Neuronal stem cell (in vitro differentiated cells): ENCODE data around the gene SLC22A23.

Source experiments
- DNase-seq: peaks from one replicate; pipeline ENCODE4 v3.0.0-alpha.2; 2013; ENCODE audit warnings: low spot score
- H2AFZ ChIP-seq: one replicate; pipeline ENCODE4 v1.6.1; 2013; ENCODE audit warnings: mild to moderate bottlenecking, low read length, inconsistent platforms
- H2AK5ac ChIP-seq: 2 replicates; pipeline ENCODE4 v1.6.1; 2013; ENCODE audit warnings: low read depth, mild to moderate bottlenecking, inconsistent platforms, low read length, moderate library complexity, mixed read lengths
- H2BK120ac ChIP-seq: 2 replicates; pipeline ENCODE4 v1.6.1; 2013; ENCODE audit warnings: low read depth, mild to moderate bottlenecking, inconsistent platforms, low read length, moderate library complexity, mixed read lengths
- H2BK12ac ChIP-seq: one replicate; pipeline ENCODE4 v1.6.1; 2013; ENCODE audit warnings: low read length, inconsistent platforms
- H2BK15ac ChIP-seq: 2 replicates; pipeline ENCODE4 v1.6.1; 2013; ENCODE audit warnings: mild to moderate bottlenecking, low read length, inconsistent platforms, mixed read lengths
- H2BK5ac ChIP-seq: one replicate; pipeline ENCODE4 v1.6.1; 2013; ENCODE audit warnings: inconsistent platforms, mild to moderate bottlenecking, low read length, moderate library complexity
- H3K14ac ChIP-seq: one replicate; pipeline ENCODE4 v1.6.1; 2013; ENCODE audit warnings: low read length, inconsistent platforms
- H3K18ac ChIP-seq: 2 replicates; pipeline ENCODE4 v1.6.1; 2013; ENCODE audit warnings: low read length, inconsistent platforms
- H3K23ac ChIP-seq: 2 replicates; pipeline ENCODE4 v1.6.1; 2013; ENCODE audit warnings: low read depth, mild to moderate bottlenecking, mixed read lengths, low read length, inconsistent platforms; ENCODE audit not compliant: poor library complexity
- H3K27ac ChIP-seq: replicated peaks from 3 replicates; pipeline ENCODE4 v1.5.1; 2013; ENCODE audit warnings: low read length, inconsistent platforms
- H3K27me3 ChIP-seq, 3 experiments: 2 replicates each; pipeline ENCODE4 v1.6.1; 2013; ENCODE audit warnings: low read length in 3 of 3, mild to moderate bottlenecking in 2 of 3, inconsistent platforms in 1 of 3, low read depth in 1 of 3, mixed read lengths in 1 of 3, moderate library complexity in 1 of 3; ENCODE audit not compliant: control insufficient read depth in 3 of 3, insufficient read depth in 3 of 3
- H3K36me3 ChIP-seq, 2 donors: replicated peaks in 1 of 2; 2 replicates each; pipeline ENCODE4 v1.6.1; 2013; ENCODE audit warnings: low read length in 2 of 2; ENCODE audit not compliant: control insufficient read depth in 2 of 2, insufficient read depth in 2 of 2
- H3K4ac ChIP-seq: 2 replicates; pipeline ENCODE4 v1.6.1; 2013; ENCODE audit warnings: inconsistent platforms, mild to moderate bottlenecking, low read length, moderate library complexity
- H3K4me1 ChIP-seq, 2 donors: 1 replicate in 1 of 2; 2 replicates in 1 of 2; pipeline ENCODE4 v1.6.1; 2013; ENCODE audit warnings: low read length in 2 of 2, low read depth in 1 of 2; ENCODE audit not compliant: control insufficient read depth in 2 of 2, insufficient read depth in 1 of 2
- H3K4me2 ChIP-seq: one replicate; pipeline ENCODE4 v1.6.1; 2013; ENCODE audit warnings: mild to moderate bottlenecking, low read length, inconsistent platforms; ENCODE audit not compliant: insufficient read depth, poor library complexity, severe bottlenecking
- H3K4me3 ChIP-seq, 2 donors: 2 replicates each; pipeline ENCODE4 v1.5.1; 2013; ENCODE audit warnings: low read length in 2 of 2, mild to moderate bottlenecking in 2 of 2, inconsistent platforms in 1 of 2, moderate library complexity in 1 of 2
- H3K79me1 ChIP-seq: one replicate; pipeline ENCODE4 v1.6.1; 2013; ENCODE audit warnings: low read depth, mild to moderate bottlenecking, inconsistent platforms, low read length, moderate library complexity
- H3K9ac ChIP-seq: one replicate; pipeline ENCODE4 v1.6.1; 2013; ENCODE audit warnings: mild to moderate bottlenecking, low read depth, low read length, inconsistent platforms; ENCODE audit not compliant: poor library complexity
- H3K9me3 ChIP-seq, 2 donors: replicated peaks in 1 of 2; 2 replicates each; pipeline versions ENCODE3 to v1.6.1; 2013; ENCODE audit warnings: low read length in 2 of 2, mild to moderate bottlenecking in 2 of 2, inconsistent platforms in 1 of 2, low read depth in 1 of 2, mixed read lengths in 1 of 2, moderate library complexity in 1 of 2; ENCODE audit not compliant: control insufficient read depth in 2 of 2, insufficient read depth in 1 of 2
- H4K8ac ChIP-seq: one replicate; pipeline ENCODE4 v1.6.1; 2013; ENCODE audit warnings: low read depth, mild to moderate bottlenecking, inconsistent platforms, low read length, moderate library complexity
- H4K91ac ChIP-seq: one replicate; pipeline ENCODE4 v1.6.1; 2013; ENCODE audit warnings: low read length, low read depth, mild to moderate bottlenecking, inconsistent platforms; ENCODE audit not compliant: poor library complexity
- WGBS, 2 donors: extraction: QIAGEN DNeasy Blood & Tissue Kit; methylation state at CpG; one replicate each; pipeline ENCODE4 v1.1.7; 2013; ENCODE audit warnings: missing lambda C conversion rate in 2 of 2, mixed read lengths in 1 of 2; ENCODE audit not compliant: insufficient read length in 2 of 2, insufficient replicate concordance in 1 of 2; ENCODE audit errors: extremely low coverage in 2 of 2; 5-methylcytosine and 5-hydroxymethylcytosine counted together

SLC22A23 gene

DNA sequence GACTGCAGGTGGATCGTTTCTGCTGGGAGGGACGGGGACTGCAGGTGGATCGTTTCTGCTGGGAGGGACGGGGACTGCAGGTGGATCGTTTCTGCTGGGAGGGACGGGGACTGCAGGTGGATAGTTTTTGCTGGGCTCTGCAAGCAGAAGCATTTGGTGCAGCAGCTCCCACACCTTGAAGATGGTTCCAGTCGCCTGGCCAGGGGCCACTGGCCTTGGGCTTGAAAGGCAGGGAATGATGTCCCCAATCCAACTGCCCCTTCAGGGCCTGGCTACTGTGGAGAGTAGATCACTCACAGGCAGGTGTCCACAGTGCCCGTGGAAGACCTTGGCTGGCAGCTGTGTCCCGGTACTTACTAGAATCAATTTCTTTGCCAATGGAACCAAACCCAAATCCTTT lies 129.9 kb downstream of the SLC22A23 start:
- H3K18ac ChIP-seq = no peak overlapping the region
- no peak overlapping the region for H2AFZ ChIP-seq
- no peak overlapping the region for H2BK15ac ChIP-seq
- no peaks in the 10 kb centered on the region for H3K79me1 ChIP-seq
- no peak overlapping the region for H3K4ac ChIP-seq
- peaks cover 11 to 34% of the 10 kb centered on the region in 2 donors for H3K4me1 ChIP-seq
- no peak overlapping the region for H3K27ac ChIP-seq
- no peak overlapping the region for H2BK5ac ChIP-seq
- H3K27me3 ChIP-seq = no peaks in the 10 kb centered on the region
- H2BK12ac ChIP-seq = no peak overlapping the region
- H3K14ac ChIP-seq = no peak overlapping the region
- H3K36me3 ChIP-seq = no peaks in the 10 kb centered on the region
- H3K9ac ChIP-seq = no peak overlapping the region
- no peak overlapping the region for H2BK120ac ChIP-seq
- H3K9me3 ChIP-seq = no peaks in the 10 kb centered on the region
- no peak for DNase-seq
- H4K91ac ChIP-seq = no peak overlapping the region
- no peak overlapping the region for H3K4me3 ChIP-seq
- H3K4me2 ChIP-seq = no peak overlapping the region
- H3K23ac ChIP-seq = no peak overlapping the region
- peak overlapping the region; percentile 91 for H2AK5ac ChIP-seq
- no CpG with 5 or more reads among the region's 9 CpGs for WGBS, 2 donors
- no peak overlapping the region for H4K8ac ChIP-seq

DNA sequence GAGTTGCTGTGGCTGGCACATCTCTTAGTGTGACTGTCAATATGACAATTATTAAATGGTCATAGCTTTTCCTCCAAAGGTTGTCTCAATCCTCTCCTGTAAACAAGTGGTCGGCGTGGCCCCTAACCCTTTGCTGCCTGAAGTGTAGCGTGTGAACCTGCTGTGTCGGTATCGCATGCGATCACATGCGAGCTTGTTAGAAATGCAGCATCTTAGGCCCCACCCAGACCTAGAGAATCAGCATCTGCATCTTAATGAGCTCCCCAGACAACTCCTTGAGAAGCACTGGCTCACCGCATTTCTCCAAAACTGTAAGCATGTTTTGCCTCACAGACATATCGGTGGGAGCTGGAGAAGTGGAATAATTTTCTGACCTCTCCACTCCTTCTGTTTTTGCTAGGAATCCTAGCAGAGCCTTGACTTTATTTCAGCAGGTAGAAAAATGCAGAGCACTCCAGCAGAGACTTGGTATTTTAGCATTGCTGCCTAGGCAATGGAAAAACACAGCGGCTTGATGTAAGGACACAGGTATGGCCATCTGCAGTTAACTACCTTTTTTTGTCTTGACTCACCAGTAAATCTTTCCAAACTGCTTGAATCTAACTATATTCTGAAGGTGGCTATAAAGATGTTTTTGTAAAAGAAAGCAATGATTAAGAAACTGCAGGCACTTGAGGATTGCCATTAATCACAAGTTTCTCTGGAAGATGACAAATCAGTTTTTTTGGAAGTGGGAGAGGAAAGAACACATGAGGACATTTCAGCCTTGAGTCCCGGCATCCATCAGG lies 130.5 kb downstream of the SLC22A23 start:
- H4K8ac ChIP-seq = no peak overlapping the region
- no peaks in the 10 kb centered on the region for H3K9me3 ChIP-seq
- H4K91ac ChIP-seq = no peak overlapping the region
- H3K14ac ChIP-seq = no peak overlapping the region
- no CpG with 5 or more reads among the region's 11 CpGs for WGBS, 2 donors
- no peak overlapping the region for H2BK120ac ChIP-seq
- no peak overlapping the region for H2BK12ac ChIP-seq
- no peak overlapping the region for H2AFZ ChIP-seq
- no peak for DNase-seq
- H3K4me3 ChIP-seq = no peak overlapping the region
- peaks cover 9 to 31% of the 10 kb centered on the region in 2 donors for H3K4me1 ChIP-seq
- no peak overlapping the region for H3K4me2 ChIP-seq
- no peak overlapping the region for H3K27ac ChIP-seq
- H3K9ac ChIP-seq = no peak overlapping the region
- H3K23ac ChIP-seq = no peak overlapping the region
- no peaks in the 10 kb centered on the region for H3K27me3 ChIP-seq
- H3K4ac ChIP-seq = no peak overlapping the region
- no peaks in the 10 kb centered on the region for H3K36me3 ChIP-seq
- H3K18ac ChIP-seq = no peak overlapping the region
- no peaks in the 10 kb centered on the region for H3K79me1 ChIP-seq
- no peak overlapping the region for H2BK5ac ChIP-seq
- H2AK5ac ChIP-seq = no peak overlapping the region
- no peak overlapping the region for H2BK15ac ChIP-seq

DNA sequence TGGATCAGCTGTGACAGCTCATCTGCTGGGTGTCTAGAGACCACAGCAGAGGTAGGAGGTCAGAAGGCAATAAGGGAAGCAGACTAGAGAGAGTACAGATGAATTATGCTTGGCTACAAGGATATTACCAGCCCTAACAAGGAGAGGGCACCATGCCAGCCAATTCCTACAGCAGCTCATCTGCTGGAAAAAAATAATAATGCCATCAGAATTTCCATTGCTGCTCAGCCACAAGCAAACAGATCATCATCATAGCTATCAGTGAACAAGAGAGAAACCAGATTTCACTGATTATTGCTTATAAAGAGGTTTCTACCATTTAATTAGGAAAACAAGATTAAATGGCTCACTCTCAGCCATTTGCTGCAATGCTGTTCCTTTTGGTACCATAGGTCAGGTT lies 131.6 kb downstream of the SLC22A23 start:
- Histone ChIP-seq H3K36me3 (no peaks in the 10 kb centered on the region), H3K9ac (no peak overlapping the region), H3K14ac (no peak overlapping the region), H3K4me3 (no peak overlapping the region), H3K9me3 (no peaks in the 10 kb centered on the region), H2BK15ac (no peak overlapping the region), H3K27me3 (no peaks in the 10 kb centered on the region), H4K8ac (no peak overlapping the region), H3K4me2 (no peak overlapping the region), H3K27ac (no peak overlapping the region), H2AFZ (no peak overlapping the region), H3K18ac (no peak overlapping the region), H2BK5ac (no peak overlapping the region), H3K4me1 (peaks cover 9 to 31% of the 10 kb centered on the region in 2 donors), H3K23ac (no peak overlapping the region), H2BK120ac (no peak overlapping the region), H2BK12ac (no peak overlapping the region), H3K79me1 (no peaks in the 10 kb centered on the region), H3K4ac (no peak overlapping the region), H2AK5ac (no peak overlapping the region), H4K91ac (no peak overlapping the region)
- DNase-seq = no peak

DNA sequence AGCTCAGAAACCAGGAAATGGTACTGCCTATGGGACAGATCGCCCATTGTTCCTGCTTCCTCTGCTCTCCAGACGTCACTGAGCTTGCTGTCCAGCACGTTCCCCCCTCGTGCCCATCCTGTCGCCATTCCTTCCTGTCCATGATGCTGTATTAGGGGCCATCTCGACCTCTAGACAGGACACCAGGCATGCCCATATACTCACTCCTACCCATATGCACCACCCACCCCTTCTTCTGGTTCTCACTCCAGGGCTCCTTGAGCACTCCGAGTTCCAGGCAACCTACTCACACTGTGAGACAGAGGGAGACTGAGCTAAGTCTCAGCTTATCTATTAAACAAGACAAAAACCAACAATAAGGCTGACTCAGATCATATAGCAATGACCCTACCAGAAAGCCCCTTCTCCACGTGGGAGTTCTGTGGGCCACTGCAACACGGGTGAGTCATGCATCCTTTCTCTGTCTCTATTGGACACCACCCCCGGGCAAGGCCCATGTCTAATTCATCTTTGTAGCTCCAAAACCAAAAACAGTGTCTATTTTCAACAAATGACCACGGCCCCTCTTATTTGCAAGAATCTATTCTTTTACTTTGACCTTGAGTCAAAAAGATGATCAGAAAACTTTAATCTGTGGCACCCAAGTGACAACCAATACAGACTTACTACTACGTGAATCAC lies 132.4 kb downstream of the SLC22A23 start:
- peaks cover 8 to 28% of the 10 kb centered on the region in 2 donors for H3K4me1 ChIP-seq
- H3K18ac ChIP-seq = no peak overlapping the region
- no peak overlapping the region for H2BK5ac ChIP-seq
- no peak overlapping the region for H3K14ac ChIP-seq
- H2BK12ac ChIP-seq = no peak overlapping the region
- no peak overlapping the region for H3K4me2 ChIP-seq
- H2BK15ac ChIP-seq = no peak overlapping the region
- no peak overlapping the region for H3K9ac ChIP-seq
- H3K27me3 ChIP-seq = no peaks in the 10 kb centered on the region
- H2AFZ ChIP-seq = no peak overlapping the region
- H3K23ac ChIP-seq = no peak overlapping the region
- no peak overlapping the region for H3K4ac ChIP-seq
- no peak for DNase-seq
- no CpG with 5 or more reads among the region's 12 CpGs for WGBS, 2 donors
- no peak overlapping the region for H2BK120ac ChIP-seq
- no peaks in the 10 kb centered on the region for H3K9me3 ChIP-seq
- no peaks in the 10 kb centered on the region for H3K36me3 ChIP-seq
- H3K79me1 ChIP-seq = no peaks in the 10 kb centered on the region
- no peak overlapping the region for H3K27ac ChIP-seq
- H4K8ac ChIP-seq = no peak overlapping the region
- no peak overlapping the region for H4K91ac ChIP-seq
- H3K4me3 ChIP-seq = no peak overlapping the region
- no peak overlapping the region for H2AK5ac ChIP-seq
